Fibroblast of gingiva (primary cell): ENCODE measurements around the gene MCM7.

ENCODE experiments used
- DNase-seq: peaks from one replicate; pipeline ENCODE4 v3.0.0-alpha.2; 2011; ENCODE audit warnings: low read depth

The MCM7 gene

DNA sequence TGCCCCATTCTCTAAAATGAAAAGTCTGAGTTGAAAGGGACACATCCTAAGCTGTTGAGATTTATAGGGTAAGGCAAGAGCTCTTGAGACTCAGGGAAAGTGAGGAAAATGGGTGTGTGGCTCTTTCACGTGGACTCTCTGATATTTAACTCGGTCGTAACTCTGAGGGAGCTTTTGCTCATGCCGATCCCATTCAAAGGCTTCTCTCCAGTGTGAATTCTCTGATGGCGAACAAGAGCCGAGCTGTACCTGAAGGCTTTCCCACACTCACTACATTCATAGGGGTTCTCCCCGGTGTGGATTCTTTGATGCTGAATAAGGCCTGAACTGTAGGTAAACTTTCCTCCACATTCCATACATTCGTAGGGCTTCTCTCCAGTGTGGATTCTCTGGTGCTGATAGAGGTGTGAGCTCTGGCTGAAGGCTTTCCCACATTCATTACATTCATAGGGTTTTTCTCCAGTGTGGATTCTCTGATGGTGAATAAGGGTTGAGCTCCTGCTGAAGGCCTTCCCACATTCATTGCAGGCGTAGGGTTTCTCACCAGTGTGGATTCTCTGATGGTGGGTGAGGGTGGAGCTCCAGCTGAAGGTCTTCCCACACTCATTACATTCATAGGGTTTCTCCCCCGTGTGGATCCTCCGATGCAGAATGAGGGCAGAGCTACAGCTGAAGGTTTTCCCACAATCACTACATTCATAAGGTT lies 30.0 kb downstream of the MCM7 start:
- no peak for DNase-seq

- no peak for DNase-seq
Observed at GRCh38 chr7:100069991-100070390, 31.2 kb downstream of the MCM7 start.

- DNase-seq = no peak
Observed at GRCh38 chr7:100066953-100067352, 34.2 kb downstream of the MCM7 start.

DNA sequence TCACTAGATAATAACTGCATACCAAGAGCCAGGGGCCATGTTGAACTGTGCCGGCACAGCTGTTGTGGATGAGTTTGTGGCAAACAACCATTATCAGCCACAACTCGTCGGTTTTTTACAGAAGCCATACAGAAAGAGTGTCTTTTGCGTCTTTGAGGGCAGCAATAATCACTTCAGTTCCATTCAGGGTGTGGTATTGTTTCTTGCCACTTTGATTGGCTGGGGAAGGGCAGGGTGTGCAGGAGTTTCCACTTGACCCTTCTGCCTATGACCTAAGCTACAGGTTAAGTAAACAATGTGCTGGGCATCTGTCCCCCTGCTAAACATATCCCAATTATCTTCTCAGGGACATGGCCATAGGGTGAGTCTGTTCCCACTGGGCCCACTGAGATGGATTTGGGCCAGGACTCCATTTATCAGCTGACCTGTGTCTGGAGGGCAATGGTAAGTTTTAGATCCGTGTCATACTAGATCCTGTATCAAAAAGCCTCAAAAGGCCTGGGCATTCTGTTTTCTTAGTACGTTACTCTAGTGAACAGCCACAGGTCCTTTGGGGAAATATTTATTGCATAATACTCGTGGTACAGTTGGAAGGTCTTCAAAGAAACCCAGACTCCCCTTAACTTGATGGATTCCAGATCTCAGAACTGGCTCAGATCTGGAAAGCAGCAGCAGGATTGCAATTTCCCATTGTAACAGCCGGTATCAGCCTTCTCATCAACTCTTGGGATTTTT lies 35.6 kb downstream of the MCM7 start:
- DNase-seq = peak; percentile 90

DNA sequence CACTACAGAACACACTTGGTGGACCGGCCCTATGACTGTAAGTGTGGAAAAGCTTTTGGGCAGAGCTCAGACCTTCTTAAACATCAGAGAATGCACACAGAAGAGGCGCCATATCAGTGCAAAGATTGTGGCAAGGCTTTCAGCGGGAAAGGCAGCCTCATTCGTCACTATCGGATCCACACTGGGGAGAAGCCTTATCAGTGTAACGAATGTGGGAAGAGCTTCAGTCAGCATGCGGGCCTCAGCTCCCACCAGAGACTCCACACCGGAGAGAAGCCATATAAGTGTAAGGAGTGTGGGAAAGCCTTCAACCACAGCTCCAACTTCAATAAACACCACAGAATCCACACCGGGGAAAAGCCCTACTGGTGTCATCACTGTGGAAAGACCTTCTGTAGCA lies 37.0 kb downstream of the MCM7 start:
- DNase-seq = no peak

- DNase-seq = no peak
Observed at GRCh38 chr7:100063376-100063775, 37.8 kb downstream of the MCM7 start.

GRCh38 chr7:100061518-100062193 lies 39.5 kb downstream of the MCM7 start:
- DNase-seq = no peak

- no peak for DNase-seq
Observed at GRCh38 chr7:100059251-100059739, 41.9 kb downstream of the MCM7 start.

DNA sequence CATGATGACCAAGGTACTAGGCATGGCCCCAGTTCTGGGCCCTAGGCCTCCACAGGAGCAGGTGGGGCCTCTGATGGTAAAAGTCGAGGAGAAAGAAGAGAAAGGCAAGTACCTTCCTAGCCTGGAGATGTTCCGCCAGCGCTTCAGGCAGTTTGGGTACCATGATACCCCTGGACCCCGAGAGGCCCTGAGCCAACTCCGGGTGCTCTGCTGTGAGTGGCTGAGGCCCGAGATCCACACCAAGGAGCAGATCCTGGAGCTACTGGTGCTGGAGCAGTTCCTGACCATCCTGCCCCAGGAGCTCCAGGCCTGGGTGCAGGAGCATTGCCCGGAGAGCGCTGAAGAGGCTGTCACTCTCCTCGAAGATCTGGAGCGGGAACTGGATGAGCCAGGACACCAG lies 44.2 kb downstream of the MCM7 start:
- DNase-seq = no peak

GRCh38 chr7:100053215-100053614 lies 48.0 kb downstream of the MCM7 start:
- peak; percentile 57 for DNase-seq

GRCh38 chr7:100051611-100052010 lies 49.6 kb downstream of the MCM7 start:
- DNase-seq = no peak

DNA sequence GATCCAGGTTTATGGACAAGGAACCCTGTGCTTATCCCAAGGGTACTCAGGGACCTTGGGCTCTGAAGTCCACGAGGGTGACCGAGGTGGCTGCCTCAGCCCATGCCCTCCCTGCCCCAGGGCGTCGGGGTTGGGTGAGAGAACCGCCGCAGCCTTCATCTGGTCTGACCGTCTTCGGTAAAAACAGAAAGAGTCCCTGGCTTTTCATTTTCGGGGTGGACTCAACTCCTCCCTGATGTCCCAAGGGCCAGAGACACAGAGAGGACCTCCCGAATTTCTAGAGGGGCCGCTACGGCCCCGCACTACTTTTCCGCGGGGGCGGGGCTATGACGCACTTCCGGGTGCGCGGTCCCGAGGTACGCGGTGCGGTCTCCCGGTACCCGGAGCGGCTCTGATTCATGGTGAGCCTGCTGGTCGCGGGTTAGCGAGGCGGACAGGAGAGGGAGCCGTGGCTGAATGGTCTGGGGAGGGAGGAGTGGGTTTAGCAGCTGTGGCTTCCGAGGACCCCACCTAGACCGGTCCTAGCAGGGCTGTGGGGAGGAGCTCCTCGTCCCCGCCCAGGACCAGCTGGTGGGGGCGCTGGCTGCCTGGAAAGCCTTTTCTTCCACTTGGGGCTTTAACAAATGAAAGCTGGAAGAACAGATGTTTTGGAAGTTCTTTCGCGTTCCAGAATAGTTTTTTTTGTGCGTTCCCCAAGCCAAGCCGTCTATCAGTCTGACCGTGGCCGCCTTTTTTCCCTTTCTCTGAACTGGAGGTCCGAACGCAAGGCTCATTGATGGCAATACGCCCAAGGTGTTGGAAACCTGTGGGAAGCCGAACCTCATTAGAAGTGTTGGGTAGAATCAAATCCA lies 51.5 kb downstream of the MCM7 start, which contains the start of gene ZSCAN21:
TSS of gene ZSCAN21 (plus strand) at position 334 of the 851 bp plus-strand sequence. CDS start 7,233 bp downstream, outside the sequence.
- DNase-seq = peak; percentile 81

DNA sequence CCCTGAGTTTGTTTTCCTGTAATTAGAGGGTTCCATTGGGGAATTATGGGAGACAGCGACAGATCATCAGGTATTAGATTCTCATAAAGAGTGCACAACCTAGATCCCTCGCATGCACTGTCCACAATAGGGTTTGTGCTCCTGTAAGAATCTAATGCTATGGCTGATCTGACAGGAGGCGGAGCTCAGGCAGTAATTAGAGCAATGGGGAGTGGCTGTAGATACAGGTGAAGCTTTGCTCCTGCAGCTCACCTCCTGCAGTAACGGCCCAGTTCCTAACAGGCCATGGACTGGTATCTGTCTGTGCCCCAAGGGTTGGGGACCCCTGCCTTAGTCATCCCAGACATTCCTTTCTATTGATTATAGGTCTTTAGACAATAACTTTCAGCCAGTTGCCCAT lies 52.5 kb downstream of the MCM7 start:
- DNase-seq = no peak

DNA sequence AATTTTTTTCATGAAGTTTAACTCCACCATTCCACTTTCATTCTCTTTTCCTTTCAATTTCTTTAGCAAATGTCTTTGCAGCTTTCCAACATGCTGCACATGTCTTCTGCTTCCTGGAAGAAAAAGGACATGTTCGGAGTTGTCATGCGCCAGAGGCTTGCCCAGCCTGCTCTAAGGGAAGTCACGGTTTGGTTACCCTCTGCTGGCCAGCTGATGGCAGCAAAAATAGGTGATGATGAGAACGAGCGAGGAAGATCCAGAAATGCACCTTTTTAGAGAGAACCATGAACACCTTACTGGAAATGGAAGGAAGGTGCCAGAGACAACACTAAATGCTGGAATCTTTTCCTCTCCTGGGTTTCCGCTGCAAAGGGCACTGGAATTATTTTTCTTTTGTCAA lies 56.5 kb downstream of the MCM7 start:
- DNase-seq = no peak
